ENCODE results near the gene NUDT6. TPM values are rescaled to one million over a fixed set of nuclear protein-coding genes. Genes with fewer than 3 reads are reported as not detected.

Gene NUDT6
- total RNA-seq, 1 experiment from 2014 or later, result 6.1 TPM

DNA sequence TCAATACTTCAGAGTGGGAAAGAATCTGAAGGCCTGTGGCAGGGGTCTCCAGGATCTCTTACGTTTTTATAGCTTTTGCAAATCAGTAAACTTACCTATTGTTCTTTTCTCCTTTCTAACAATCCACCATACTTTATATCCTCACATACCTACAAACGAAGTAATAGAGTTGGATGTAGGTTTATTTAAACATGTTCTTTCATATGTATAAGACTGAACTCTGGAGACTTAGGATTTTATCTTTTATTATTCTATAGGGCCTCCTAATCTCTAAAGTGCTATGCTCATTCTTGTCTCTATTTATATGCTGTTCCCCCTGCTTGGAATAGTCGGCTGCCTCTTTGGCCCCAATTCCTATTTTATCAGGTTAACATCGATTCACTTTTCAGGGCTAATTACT, 43.8 kb upstream of the NUDT6 start:
- DNase-seq (ENCODE audit: low spot score), result no peak
- intact Hi-C loops (cut with micrococcal nuclease; ENCODE audit: unreplicated experiment), result no loop called here
- ChIA-PET CTCF (no interaction called here), POLR2A (ENCODE audit: low non-redundant PET) (no interaction called here)
- Histone ChIP-seq H3K27me3 (replicated peaks; ENCODE audit: insufficient read depth, low read depth, low read length, poor library complexity) (no peaks in the 10 kb centered on the region), H3K4me3 (ENCODE audit: low read depth, low read length, poor library complexity, severe bottlenecking) (no peak overlapping the region), H3K9me3 (ENCODE audit: low read depth, low read length, poor library complexity, severe bottlenecking) (no peaks in the 10 kb centered on the region), H3K4me1 (ENCODE audit: insufficient read depth, low read length, poor library complexity, severe bottlenecking) (peaks cover 10% of the 10 kb centered on the region), H3K27ac (ENCODE audit: low read depth, low read length, poor library complexity, severe bottlenecking) (no peak overlapping the region), H3K36me3 (ENCODE audit: insufficient read depth, low read length, poor library complexity, severe bottlenecking) (no peaks in the 10 kb centered on the region)
- TF ChIP-seq, protein P1, sequence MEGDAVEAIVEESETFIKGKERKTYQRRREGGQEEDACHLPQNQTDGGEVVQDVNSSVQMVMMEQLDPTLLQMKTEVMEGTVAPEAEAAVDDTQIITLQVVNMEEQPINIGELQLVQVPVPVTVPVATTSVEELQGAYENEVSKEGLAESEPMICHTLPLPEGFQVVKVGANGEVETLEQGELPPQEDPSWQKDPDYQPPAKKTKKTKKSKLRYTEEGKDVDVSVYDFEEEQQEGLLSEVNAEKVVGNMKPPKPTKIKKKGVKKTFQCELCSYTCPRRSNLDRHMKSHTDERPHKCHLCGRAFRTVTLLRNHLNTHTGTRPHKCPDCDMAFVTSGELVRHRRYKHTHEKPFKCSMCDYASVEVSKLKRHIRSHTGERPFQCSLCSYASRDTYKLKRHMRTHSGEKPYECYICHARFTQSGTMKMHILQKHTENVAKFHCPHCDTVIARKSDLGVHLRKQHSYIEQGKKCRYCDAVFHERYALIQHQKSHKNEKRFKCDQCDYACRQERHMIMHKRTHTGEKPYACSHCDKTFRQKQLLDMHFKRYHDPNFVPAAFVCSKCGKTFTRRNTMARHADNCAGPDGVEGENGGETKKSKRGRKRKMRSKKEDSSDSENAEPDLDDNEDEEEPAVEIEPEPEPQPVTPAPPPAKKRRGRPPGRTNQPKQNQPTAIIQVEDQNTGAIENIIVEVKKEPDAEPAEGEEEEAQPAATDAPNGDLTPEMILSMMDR (conservative IDR thresholded peaks at IDR 0.05; ENCODE audit: low read depth, low read length), result no peak
- no peak for TF ChIP-seq EZH2 (IDR thresholded peaks at IDR 0.05; ENCODE audit: borderline replicate concordance, low read depth, low read length, poor library complexity, severe bottlenecking)
- BruUV-seq (replicated peaks), result no TSS peak

DNA sequence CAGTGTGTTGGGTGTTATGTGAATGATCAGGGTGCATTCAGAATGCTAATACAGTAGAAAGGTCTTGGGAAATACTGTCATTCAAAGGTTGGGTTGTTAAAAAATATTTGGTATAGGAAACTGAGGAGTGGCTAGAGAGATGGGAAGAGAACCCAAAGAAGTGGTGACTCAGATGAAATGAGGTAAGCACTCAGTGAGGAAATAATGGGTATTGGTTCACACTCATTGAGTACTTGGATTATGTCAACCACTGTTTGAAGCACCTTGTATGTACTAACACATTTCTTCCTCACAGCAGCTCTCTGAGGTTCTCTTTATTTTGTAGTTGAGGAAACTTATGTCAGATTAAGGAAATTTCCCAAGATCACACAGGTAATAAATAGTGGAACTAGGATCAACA, 40.8 kb upstream of the NUDT6 start:
- CTCF ChIA-PET, result no interaction called here
- no peak for DNase-seq (ENCODE audit: low spot score)

DNA sequence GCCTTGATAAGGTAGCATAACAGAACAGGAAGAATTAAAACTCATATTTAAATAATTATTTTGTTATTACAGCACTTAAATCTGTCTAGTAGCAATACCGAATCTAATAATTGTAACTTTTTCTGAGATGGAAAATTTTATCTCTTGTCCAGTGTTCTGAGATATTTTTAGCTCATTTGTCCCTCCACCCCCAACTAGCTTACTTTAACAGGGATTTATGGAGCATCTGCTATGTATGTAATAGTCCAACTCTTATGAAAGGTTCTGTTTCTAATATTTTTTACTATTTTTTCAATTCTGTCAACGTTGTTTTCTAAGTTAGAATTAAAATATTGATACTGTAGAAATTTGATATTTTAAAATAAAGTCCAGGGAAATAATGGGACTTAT, 38.2 kb upstream of the NUDT6 start:
- POLR2A ChIA-PET (ENCODE audit: low non-redundant PET), result interaction anchor here (0.6 kb wide), 1 partner anchor 10 kb away, joined by 7 read pairs; no protein-coding TSS in a partner anchor
- CTCF ChIA-PET, result no interaction called here
- H3K27ac ChIP-seq (ENCODE audit: low read depth, low read length, poor library complexity, severe bottlenecking), result no peak overlapping the region
- intact Hi-C loops (cut with micrococcal nuclease; ENCODE audit: unreplicated experiment), result no loop called here
- no peaks in the 10 kb centered on the region for H3K4me1 ChIP-seq (ENCODE audit: insufficient read depth, low read length, poor library complexity, severe bottlenecking)
- TF ChIP-seq EZH2 (IDR thresholded peaks at IDR 0.05; ENCODE audit: borderline replicate concordance, low read depth, low read length, poor library complexity, severe bottlenecking), result no peak
- TF ChIP-seq, protein P1 (conservative IDR thresholded peaks at IDR 0.05; ENCODE audit: low read depth, low read length), result no peak
- no peaks in the 10 kb centered on the region for H3K36me3 ChIP-seq (ENCODE audit: insufficient read depth, low read length, poor library complexity, severe bottlenecking)
- H3K27me3 ChIP-seq (replicated peaks; ENCODE audit: insufficient read depth, low read depth, low read length, poor library complexity), result no peaks in the 10 kb centered on the region
- H3K4me3 ChIP-seq (ENCODE audit: low read depth, low read length, poor library complexity, severe bottlenecking), result no peak overlapping the region
- H3K9me3 ChIP-seq (ENCODE audit: low read depth, low read length, poor library complexity, severe bottlenecking), result no peaks in the 10 kb centered on the region
- no peak for DNase-seq (ENCODE audit: low spot score)
- BruUV-seq (replicated peaks), result no TSS peak

More for the DNA sequence above, 40.8 kb upstream of the NUDT6 start:
- peaks cover 4% of the 10 kb centered on the region for H3K4me1 ChIP-seq (ENCODE audit: insufficient read depth, low read length, poor library complexity, severe bottlenecking)
- BruUV-seq (replicated peaks), result no TSS peak
- no peak overlapping the region for H3K27ac ChIP-seq (ENCODE audit: low read depth, low read length, poor library complexity, severe bottlenecking)
- intact Hi-C loops (cut with micrococcal nuclease; ENCODE audit: unreplicated experiment), result no loop called here
- no peaks in the 10 kb centered on the region for H3K27me3 ChIP-seq (replicated peaks; ENCODE audit: insufficient read depth, low read depth, low read length, poor library complexity)
- POLR2A ChIA-PET (ENCODE audit: low non-redundant PET), result no interaction called here
- no peaks in the 10 kb centered on the region for H3K36me3 ChIP-seq (ENCODE audit: insufficient read depth, low read length, poor library complexity, severe bottlenecking)
- no peak for TF ChIP-seq EZH2 (IDR thresholded peaks at IDR 0.05; ENCODE audit: borderline replicate concordance, low read depth, low read length, poor library complexity, severe bottlenecking)
- TF ChIP-seq, protein P1 (conservative IDR thresholded peaks at IDR 0.05; ENCODE audit: low read depth, low read length), result no peak
- H3K4me3 ChIP-seq (ENCODE audit: low read depth, low read length, poor library complexity, severe bottlenecking), result no peak overlapping the region
- no peaks in the 10 kb centered on the region for H3K9me3 ChIP-seq (ENCODE audit: low read depth, low read length, poor library complexity, severe bottlenecking)

Measured in A673 (cell line).